H9 (cell line): ENCODE measurements around the gene TMTC1. TPM values are rescaled to one million over a fixed set of nuclear protein-coding genes. Genes with fewer than 3 reads are reported as not detected.

ENCODE experiments used
- DNase-seq: peaks from one replicate; pipeline ENCODE4 v3.0.0-alpha.2; 2017
- H2AFZ ChIP-seq: one replicate; pipeline ENCODE4 v1.6.1; 2013; ENCODE audit warnings: mild to moderate bottlenecking, low read length, control low read depth, moderate library complexity
- H2AK5ac ChIP-seq: 2 replicates; pipeline ENCODE4 v1.6.1; 2013; ENCODE audit warnings: low read length, control low read depth, mixed read lengths; ENCODE audit not compliant: insufficient read length
- H2BK120ac ChIP-seq: one replicate; pipeline ENCODE4 v1.6.1; 2013; ENCODE audit warnings: low read depth, mild to moderate bottlenecking, low read length, control low read depth, inconsistent platforms; ENCODE audit not compliant: poor library complexity, severe bottlenecking
- H2BK12ac ChIP-seq: 2 replicates; pipeline ENCODE4 v1.6.1; 2013; ENCODE audit warnings: low read length, control low read depth, mixed read lengths, low read depth; ENCODE audit not compliant: insufficient read length
- H2BK15ac ChIP-seq: 2 replicates; pipeline ENCODE4 v1.6.1; 2013; ENCODE audit warnings: low read depth, low read length, control low read depth
- H2BK20ac ChIP-seq: one replicate; pipeline ENCODE4 v1.6.1; 2013; ENCODE audit warnings: low read depth, mild to moderate bottlenecking, low read length, control low read depth, inconsistent platforms; ENCODE audit not compliant: poor library complexity, severe bottlenecking
- H2BK5ac ChIP-seq: 2 replicates; pipeline ENCODE4 v1.6.1; 2013; ENCODE audit warnings: low read length, control low read depth, mixed read lengths; ENCODE audit not compliant: insufficient read length
- H3K14ac ChIP-seq: 2 replicates; pipeline ENCODE4 v1.6.1; 2013; ENCODE audit warnings: low read length, control low read depth; ENCODE audit not compliant: insufficient read depth
- H3K18ac ChIP-seq: 2 replicates; pipeline ENCODE4 v1.6.1; 2013; ENCODE audit warnings: low read depth, mild to moderate bottlenecking, mixed read lengths, low read length, control low read depth; ENCODE audit not compliant: insufficient read length
- H3K23ac ChIP-seq: 2 replicates; pipeline ENCODE4 v1.6.1; 2013; ENCODE audit warnings: low read length, control low read depth, mixed read lengths, low read depth; ENCODE audit not compliant: insufficient read length
- H3K23me2 ChIP-seq: 2 replicates; pipeline ENCODE4 v1.6.1; 2013; ENCODE audit warnings: low read depth, mild to moderate bottlenecking, mixed read lengths, low read length, control low read depth; ENCODE audit not compliant: insufficient read length, poor library complexity, severe bottlenecking
- H3K27ac ChIP-seq: 2 replicates; pipeline ENCODE4 v1.5.1; 2013; ENCODE audit warnings: low read length, control low read depth, mixed read lengths, low read depth; ENCODE audit not compliant: insufficient read length
- H3K27me3 ChIP-seq: 2 replicates; pipeline ENCODE4 v1.6.1; 2013; ENCODE audit warnings: low read length, control low read depth, inconsistent platforms; ENCODE audit not compliant: insufficient read depth
- H3K4ac ChIP-seq: 2 replicates; pipeline ENCODE4 v1.6.1; 2013; ENCODE audit warnings: low read depth, mild to moderate bottlenecking, control low read depth, inconsistent platforms, low read length, moderate library complexity
- H3K4me1 ChIP-seq: 2 replicates; pipeline ENCODE4 v1.6.1; 2013; ENCODE audit warnings: low read length, control low read depth, inconsistent platforms; ENCODE audit not compliant: insufficient read depth
- H3K4me2 ChIP-seq: 2 replicates; pipeline ENCODE4 v1.6.1; 2013; ENCODE audit warnings: low read length, control low read depth, mixed read lengths; ENCODE audit not compliant: insufficient read length, insufficient read depth
- H3K56ac ChIP-seq: 2 replicates; pipeline ENCODE4 v1.6.1; 2013; ENCODE audit warnings: low read depth, mild to moderate bottlenecking, mixed read lengths, low read length, control low read depth; ENCODE audit not compliant: insufficient read length
- H3K79me1 ChIP-seq: 2 replicates; pipeline ENCODE4 v1.6.1; 2013; ENCODE audit warnings: low read depth, mild to moderate bottlenecking, moderate library complexity, low read length, control low read depth, inconsistent platforms; ENCODE audit not compliant: insufficient read depth, poor library complexity, severe bottlenecking
- H3K79me2 ChIP-seq: 2 replicates; pipeline ENCODE4 v1.6.1; 2013; ENCODE audit warnings: low read length, control low read depth, inconsistent platforms; ENCODE audit not compliant: insufficient read depth
- H3K9ac ChIP-seq: 2 replicates; pipeline ENCODE4 v1.6.1; 2013; ENCODE audit warnings: low read length, control low read depth, mixed read lengths; ENCODE audit not compliant: insufficient read length; ENCODE audit errors: extremely low read depth
- H3K9me3 ChIP-seq: one replicate; pipeline ENCODE4 v1.6.1; 2013; ENCODE audit warnings: low read depth, low read length, inconsistent platforms; ENCODE audit not compliant: control insufficient read depth
- H3T11ph ChIP-seq: one replicate; pipeline ENCODE4 v1.6.1; 2013; ENCODE audit warnings: mild to moderate bottlenecking, low read length, control low read depth, inconsistent platforms
- H4K20me1 ChIP-seq: one replicate; pipeline ENCODE4 v1.6.1; 2013; ENCODE audit not compliant: control insufficient read depth, insufficient read length, insufficient read depth
- H4K5ac ChIP-seq: 2 replicates; pipeline ENCODE4 v1.6.1; 2013; ENCODE audit warnings: low read depth, mild to moderate bottlenecking, mixed read lengths, low read length, control low read depth; ENCODE audit not compliant: insufficient read length
- H4K8ac ChIP-seq: replicated peaks from 2 replicates; pipeline ENCODE4 v1.6.1; 2013; ENCODE audit warnings: low read length, control low read depth, mixed read lengths, low read depth; ENCODE audit not compliant: insufficient read length
- H4K91ac ChIP-seq: 2 replicates; pipeline ENCODE4 v1.6.1; 2013; ENCODE audit warnings: low read depth, mild to moderate bottlenecking, moderate library complexity, mixed read lengths, low read length, control low read depth; ENCODE audit not compliant: insufficient read length
- H3K27ac Mint-ChIP-seq, 3 experiments: 2 replicates in 2 of 3; 3 replicates in 1 of 3; pipeline ENCODE4 v1.8.0; 2020 to 2021; ENCODE audit warnings: mixed read lengths in 3 of 3, mild to moderate bottlenecking in 1 of 3, moderate library complexity in 1 of 3
- H3K27me3 Mint-ChIP-seq: 2 replicates; pipeline ENCODE4 v1.8.0; 2021; ENCODE audit warnings: low read depth, mild to moderate bottlenecking, moderate library complexity, mixed read lengths
- H3K36me3 Mint-ChIP-seq, 3 experiments: 2 replicates in 2 of 3; 3 replicates in 1 of 3; pipeline ENCODE4 v1.8.0; 2020 to 2021; ENCODE audit warnings: low read depth in 3 of 3, mixed read lengths in 3 of 3; ENCODE audit not compliant: insufficient read depth in 1 of 3
- H3K4me1 Mint-ChIP-seq, 2 experiments: 2 replicates each; pipeline ENCODE4 v1.8.0; 2020; ENCODE audit warnings: mixed read lengths in 2 of 2
- H3K4me3 Mint-ChIP-seq, 2 experiments: 2 replicates in 1 of 2; 3 replicates in 1 of 2; pipeline ENCODE4 v1.8.0; 2020 to 2021; ENCODE audit warnings: mild to moderate bottlenecking in 2 of 2, mixed read lengths in 2 of 2, moderate library complexity in 1 of 2
- H3K9me3 Mint-ChIP-seq, 2 experiments: 2 replicates in 1 of 2; 3 replicates in 1 of 2; pipeline ENCODE4 v1.8.0; 2020; ENCODE audit warnings: mild to moderate bottlenecking in 2 of 2, mixed read lengths in 2 of 2, moderate library complexity in 1 of 2
- WGBS: extraction: QIAGEN DNeasy Blood & Tissue Kit; methylation state at CpG from one replicate; pipeline ENCODE4 v1.1.7; 2013; ENCODE audit warnings: missing lambda C conversion rate, low lambda C conversion rate, mixed read lengths; ENCODE audit not compliant: insufficient read length; ENCODE audit errors: extremely low coverage; 5-methylcytosine and 5-hydroxymethylcytosine counted together
- total RNA-seq: library from RNA; stranded (reverse); gene quantifications from 2 replicates; pipeline ENCODE4 v1.2.1, GENCODE V29; 2021
- TF ChIP-seq, protein P1 (sequence below): fragments of 200-600 bp; sonication (generic); conservative IDR thresholded peaks from 3 replicates; pipeline ENCODE4 v1.8.0; 2021; ENCODE audit warnings: antibody characterized with exemption, mild to moderate bottlenecking

The TMTC1 gene
- total RNA-seq, 1 experiment from 2014 or later, result 16.1 TPM

DNA sequence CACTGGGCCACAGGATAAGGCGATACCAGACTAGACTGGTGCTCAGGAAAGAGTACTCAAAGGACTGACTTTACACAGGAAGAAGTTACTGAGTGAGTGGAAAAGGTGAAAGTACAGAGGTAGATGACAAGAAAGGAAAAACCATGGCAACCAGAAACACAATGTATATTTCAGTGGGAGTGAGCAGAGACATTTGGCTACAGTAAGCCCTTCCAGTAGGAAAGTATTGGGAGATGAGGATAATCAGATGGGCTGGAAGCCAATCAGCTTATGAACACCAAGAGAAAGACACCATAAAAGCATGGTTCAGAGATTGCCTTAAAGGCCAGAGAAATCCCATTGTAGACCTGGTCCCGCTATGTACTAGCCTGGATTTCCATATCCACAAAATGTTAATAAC lies 51.6 kb downstream of the TMTC1 start:
- H3K18ac ChIP-seq, result no peak overlapping the region
- no peaks in the 10 kb centered on the region for H3K23me2 ChIP-seq
- Mint-ChIP-seq H3K9me3 (no peaks in the 10 kb centered on the region), H3K4me3 (no peak overlapping the region), H3K27ac (0 out of 7 replicates have a peak overlapping the region, but pooled peaks of 1 of the 3 experiments have one; percentile 70), H3K36me3 (peaks cover 0 to 4% (median 3%) of the 10 kb centered on the region in 3 experiments; a peak in 5 of 7 replicates), H3K4me1 (peaks cover 5% of the 10 kb centered on the region in 2 experiments; a peak in 1 of 4 replicates), H3K27me3 (peaks cover 3% of the 10 kb centered on the region)
- H3K4ac ChIP-seq, result no peak overlapping the region
- no peak overlapping the region for H2AK5ac ChIP-seq
- H3K4me1 ChIP-seq, result no peaks in the 10 kb centered on the region; the same call in 1 of the 2 replicates
- H4K8ac ChIP-seq, result no peak overlapping the region
- no peaks in the 10 kb centered on the region for H3K79me2 ChIP-seq
- H3K14ac ChIP-seq, result no peak overlapping the region
- no peak overlapping the region for H2BK120ac ChIP-seq
- no peak for DNase-seq
- no peaks in the 10 kb centered on the region for H3K9me3 ChIP-seq
- H3K56ac ChIP-seq, result no peak overlapping the region
- no peak overlapping the region for H4K91ac ChIP-seq
- H3K9ac ChIP-seq, result no peak overlapping the region
- no peak overlapping the region for H2AFZ ChIP-seq
- H2BK12ac ChIP-seq, result no peak overlapping the region
- H2BK15ac ChIP-seq, result no peak overlapping the region
- TF ChIP-seq, protein P1, sequence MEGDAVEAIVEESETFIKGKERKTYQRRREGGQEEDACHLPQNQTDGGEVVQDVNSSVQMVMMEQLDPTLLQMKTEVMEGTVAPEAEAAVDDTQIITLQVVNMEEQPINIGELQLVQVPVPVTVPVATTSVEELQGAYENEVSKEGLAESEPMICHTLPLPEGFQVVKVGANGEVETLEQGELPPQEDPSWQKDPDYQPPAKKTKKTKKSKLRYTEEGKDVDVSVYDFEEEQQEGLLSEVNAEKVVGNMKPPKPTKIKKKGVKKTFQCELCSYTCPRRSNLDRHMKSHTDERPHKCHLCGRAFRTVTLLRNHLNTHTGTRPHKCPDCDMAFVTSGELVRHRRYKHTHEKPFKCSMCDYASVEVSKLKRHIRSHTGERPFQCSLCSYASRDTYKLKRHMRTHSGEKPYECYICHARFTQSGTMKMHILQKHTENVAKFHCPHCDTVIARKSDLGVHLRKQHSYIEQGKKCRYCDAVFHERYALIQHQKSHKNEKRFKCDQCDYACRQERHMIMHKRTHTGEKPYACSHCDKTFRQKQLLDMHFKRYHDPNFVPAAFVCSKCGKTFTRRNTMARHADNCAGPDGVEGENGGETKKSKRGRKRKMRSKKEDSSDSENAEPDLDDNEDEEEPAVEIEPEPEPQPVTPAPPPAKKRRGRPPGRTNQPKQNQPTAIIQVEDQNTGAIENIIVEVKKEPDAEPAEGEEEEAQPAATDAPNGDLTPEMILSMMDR, result no peak
- no peak overlapping the region for H3K23ac ChIP-seq
- H3K27me3 ChIP-seq, result no peaks in the 10 kb centered on the region
- no peak overlapping the region for H4K5ac ChIP-seq
- H3K79me1 ChIP-seq, result no peaks in the 10 kb centered on the region
- no peak overlapping the region for H3T11ph ChIP-seq
- no peak overlapping the region for H2BK20ac ChIP-seq
- no peaks in the 10 kb centered on the region for H4K20me1 ChIP-seq
- H2BK5ac ChIP-seq, result no peak overlapping the region
- WGBS, result no CpG with 5 or more reads among the region's 2 CpGs
- H3K4me2 ChIP-seq, result no peak overlapping the region
- H3K27ac ChIP-seq, result no peak overlapping the region
